HUES64 (cell line): ENCODE measurements around the gene OOSP1.
"Not testable (repeated sequence)": the region's sequence is repeated elsewhere in the genome, so short reads cannot be mapped to it uniquely, and the experiment has no call there.

ENCODE experiments used
- H3K27ac ChIP-seq: 2 replicates; pipeline ENCODE4 v1.7.0; 2013; ENCODE audit warnings: low read depth, low read length, inconsistent platforms
- H3K27me3 ChIP-seq: 2 replicates; pipeline ENCODE4 v1.6.1; 2013; ENCODE audit warnings: mild to moderate bottlenecking, low read length; ENCODE audit not compliant: insufficient read depth
- H3K36me3 ChIP-seq: 2 replicates; pipeline ENCODE4 v1.6.1; 2013; ENCODE audit warnings: mild to moderate bottlenecking, low read length; ENCODE audit not compliant: insufficient read depth
- H3K4me1 ChIP-seq: 2 replicates; pipeline ENCODE4 v1.6.1; 2013; ENCODE audit warnings: mild to moderate bottlenecking, low read length, moderate library complexity; ENCODE audit not compliant: insufficient read depth
- H3K4me3 ChIP-seq: 2 replicates; pipeline ENCODE4 v1.5.1; 2013; ENCODE audit warnings: mild to moderate bottlenecking, low read length, moderate library complexity
- H3K9ac ChIP-seq: 2 replicates; pipeline ENCODE4 v1.6.1; 2013; ENCODE audit warnings: mild to moderate bottlenecking, low read depth, low read length
- H3K9me3 ChIP-seq: 2 replicates; pipeline ENCODE4 v1.6.1; 2013; ENCODE audit warnings: low read depth, low read length; ENCODE audit not compliant: insufficient read depth
- WGBS: fragments of 150-250, 120-280 bp; methylation state at CpG from one replicate; pipeline ENCODE4 v1.1.7; 2013; ENCODE audit warnings: missing lambda C conversion rate; 5-methylcytosine and 5-hydroxymethylcytosine counted together

OOSP1 gene

DNA sequence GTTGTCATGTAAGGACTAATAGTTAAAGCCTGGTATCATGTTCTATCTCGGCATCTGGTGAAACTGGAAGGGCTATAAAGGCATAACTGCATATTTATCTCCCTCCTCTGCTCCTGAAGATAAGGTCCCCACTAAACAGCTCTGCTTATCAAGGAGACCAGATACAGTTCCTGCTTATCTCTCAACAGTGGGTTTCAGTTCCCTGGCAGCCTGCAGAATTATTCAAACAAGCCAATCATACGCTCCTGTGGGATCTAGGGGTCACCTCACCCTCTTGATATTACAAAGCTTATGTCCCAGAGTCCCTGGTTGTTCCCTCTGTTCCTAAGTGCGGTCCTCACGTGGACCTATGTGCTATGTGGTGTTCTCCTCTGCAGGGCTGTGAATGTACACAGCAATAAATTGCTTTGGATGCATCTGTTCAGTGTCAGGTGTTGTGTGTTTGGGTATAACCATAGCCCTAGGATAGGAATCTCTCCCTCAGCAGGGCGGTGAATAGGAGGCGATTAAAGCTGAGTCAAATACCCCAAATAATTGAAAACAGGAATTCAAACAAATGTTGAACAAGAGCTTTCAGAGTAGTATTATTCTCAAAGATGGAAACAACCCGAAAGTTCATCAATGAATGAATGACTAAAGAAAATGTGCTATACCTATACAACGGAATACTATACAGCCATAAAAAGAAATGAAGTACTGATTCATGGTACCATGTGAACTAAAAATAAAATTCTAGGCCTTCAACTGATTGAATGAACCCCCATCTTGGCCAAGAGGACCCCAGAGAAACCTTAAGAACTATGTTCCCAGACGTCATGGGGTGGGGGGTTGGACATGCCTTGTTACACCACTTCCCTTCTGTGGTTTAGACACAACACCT lies 22.5 kb downstream of the OOSP1 start:
- Histone ChIP-seq H3K27ac (no peak overlapping the region), H3K9me3 (no peaks in the 10 kb centered on the region), H3K4me3 (no peak overlapping the region), H3K4me1 (peaks cover 12% of the 10 kb centered on the region), H3K9ac (no peak overlapping the region), H3K27me3 (no peaks in the 10 kb centered on the region), H3K36me3 (no peaks in the 10 kb centered on the region)
- WGBS: 89% methylated on average over 6 of the region's 9 CpGs

DNA sequence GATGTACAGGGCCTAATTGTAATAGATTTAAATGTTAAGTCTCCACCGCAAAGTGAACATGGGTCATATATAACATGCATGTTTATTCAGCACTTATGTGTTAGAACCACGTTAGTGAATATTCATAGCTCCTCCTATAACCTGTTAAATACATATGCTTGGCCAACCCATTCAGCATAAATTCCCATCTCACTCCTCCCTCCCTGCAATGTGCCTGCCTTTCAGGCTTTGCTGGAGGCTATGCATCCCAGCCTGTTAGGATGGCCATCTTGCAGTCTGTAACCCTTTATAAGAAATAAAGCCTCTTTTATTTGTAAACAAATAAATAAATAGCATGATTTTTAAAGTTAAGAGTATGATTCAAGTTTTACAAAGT lies 23.9 kb downstream of the OOSP1 start:
- Histone ChIP-seq H3K9me3 (no peaks in the 10 kb centered on the region), H3K4me3 (no peak overlapping the region), H3K27me3 (no peaks in the 10 kb centered on the region), H3K27ac (no peak overlapping the region), H3K9ac (no peak overlapping the region), H3K4me1 (peaks cover 12% of the 10 kb centered on the region), H3K36me3 (no peaks in the 10 kb centered on the region)
- 89% methylated on average over 2 of the region's 2 CpGs for WGBS

DNA sequence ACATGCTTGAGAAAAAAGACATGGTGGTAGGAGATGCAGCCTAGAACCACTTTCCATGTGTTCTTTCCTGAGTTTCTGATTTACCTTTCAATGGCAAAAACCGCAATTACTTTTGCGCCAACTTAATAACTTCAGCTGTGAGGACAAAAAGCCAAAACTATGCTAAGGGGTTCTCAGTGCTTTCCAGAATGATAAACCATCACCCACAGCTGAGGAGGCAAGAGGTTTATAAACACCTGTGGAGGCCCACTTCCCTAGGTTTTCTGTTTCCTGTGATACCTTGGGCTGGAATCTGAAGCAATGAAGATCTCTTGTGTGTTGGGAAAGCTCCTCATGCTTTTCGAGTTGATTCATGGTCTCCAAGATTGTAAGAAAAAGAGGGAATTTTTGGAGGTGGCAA lies 25.5 kb downstream of the OOSP1 start, which contains the start of gene OOSP4A:
Gene OOSP4A, plus strand, starts transcription at position 301 of the 400 bp plus-strand sequence. Its CDS starts 0 bp downstream, at position 301.
- H3K27ac ChIP-seq: no peak within 1 kb of the TSS
- no peak within 1 kb of the TSS for H3K4me3 ChIP-seq
- no peaks in the 10 kb centered on the region for H3K27me3 ChIP-seq
- 94% methylated on average over 3 of the region's 3 CpGs for WGBS
- no peaks in the 10 kb centered on the region for H3K36me3 ChIP-seq
- peaks cover 12% of the 10 kb centered on the region for H3K4me1 ChIP-seq
- no peaks in the 10 kb centered on the region for H3K9me3 ChIP-seq
- no peak within 1 kb of the TSS for H3K9ac ChIP-seq

DNA sequence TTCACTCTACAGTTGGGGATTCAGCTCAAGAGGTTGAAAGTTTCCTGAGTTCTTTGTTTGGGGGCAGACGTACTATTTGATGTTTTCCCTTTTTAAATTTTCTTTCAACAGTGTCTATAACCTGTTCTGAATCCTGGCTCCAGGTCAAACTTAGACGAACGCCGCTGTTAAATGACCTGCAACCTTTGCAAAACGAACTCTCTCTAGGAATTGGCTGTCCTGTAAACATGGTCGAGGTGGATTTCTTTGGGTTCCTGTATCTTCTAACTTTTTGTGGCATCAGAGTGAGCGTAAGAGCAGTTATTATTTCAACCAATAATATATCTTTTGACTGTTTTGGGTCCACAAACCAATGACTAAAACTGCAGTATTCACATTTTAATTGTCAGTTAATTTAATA lies 27.2 kb downstream of the OOSP1 start:
- Histone ChIP-seq H3K27me3 (no peaks in the 10 kb centered on the region), H3K4me3 (no peak overlapping the region)
- 87% methylated on average over 7 of the region's 7 CpGs for whole genome bisulfite sequencing

DNA sequence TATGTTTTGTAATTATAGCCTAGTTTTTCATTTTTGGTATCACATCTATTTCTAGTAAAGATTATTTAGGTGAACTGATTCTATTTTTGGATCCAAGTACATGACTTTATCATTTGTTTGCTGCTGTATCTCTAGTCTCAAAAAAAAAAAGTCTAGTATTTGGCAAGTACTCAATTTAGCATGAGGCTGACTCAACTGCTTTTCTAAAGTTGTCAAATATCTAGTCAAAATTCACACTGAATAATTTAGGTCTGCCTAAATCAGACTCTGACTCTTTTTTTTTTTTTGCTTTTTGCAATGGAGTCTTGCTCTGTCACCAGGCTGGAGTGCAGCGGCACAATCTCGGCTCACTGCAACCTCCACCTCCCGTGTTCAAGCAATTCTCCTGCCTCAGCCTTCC lies 28.0 kb downstream of the OOSP1 start:
- H3K9ac ChIP-seq: no peak overlapping the region
- 97% methylated on average over 3 of the region's 3 CpGs for WGBS
- no peak overlapping the region for H3K27ac ChIP-seq
- no peaks in the 10 kb centered on the region for H3K9me3 ChIP-seq
- H3K4me1 ChIP-seq: peaks cover 12% of the 10 kb centered on the region
- H3K36me3 ChIP-seq: no peaks in the 10 kb centered on the region
- H3K4me3 ChIP-seq: no peak overlapping the region
- no peaks in the 10 kb centered on the region for H3K27me3 ChIP-seq

More for the DNA sequence above, 27.2 kb downstream of the OOSP1 start:
- H3K9ac ChIP-seq: no peak overlapping the region
- H3K4me1 ChIP-seq: peaks cover 12% of the 10 kb centered on the region
- H3K27ac ChIP-seq: no peak overlapping the region
- no peaks in the 10 kb centered on the region for H3K9me3 ChIP-seq
- H3K36me3 ChIP-seq: no peaks in the 10 kb centered on the region

DNA sequence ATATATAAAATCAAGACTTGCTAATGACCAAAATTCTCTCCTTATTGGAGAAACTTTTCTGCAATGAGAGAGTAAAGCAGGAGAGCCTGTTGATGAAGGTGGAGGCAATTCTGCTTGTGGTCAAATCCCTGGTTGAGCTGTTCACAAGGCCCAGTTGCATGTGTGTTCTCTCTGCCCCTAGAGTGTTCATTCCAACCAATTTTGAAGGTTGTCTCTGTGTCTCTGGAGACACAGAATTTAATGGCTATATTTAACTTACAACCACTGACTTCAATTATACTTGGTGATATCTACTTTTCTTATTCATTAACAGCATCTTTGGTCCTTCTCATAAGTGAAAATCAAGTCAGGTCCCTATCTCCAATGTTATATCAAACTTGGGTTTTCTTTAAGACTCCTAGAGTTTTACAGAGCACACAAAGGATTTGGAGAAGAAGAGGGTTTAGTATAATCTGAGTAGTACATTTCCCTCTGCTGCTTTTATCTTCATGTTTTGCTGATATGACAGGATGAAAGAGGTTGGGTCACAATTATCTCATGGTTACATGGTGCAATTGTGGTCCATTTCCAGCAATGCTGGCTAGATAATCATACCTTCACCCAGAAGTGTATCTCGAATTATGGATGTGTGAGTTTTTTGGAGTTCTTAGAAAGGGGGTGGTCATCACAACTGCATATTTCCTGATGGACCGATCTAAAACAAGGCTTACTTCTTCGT lies 29.6 kb downstream of the OOSP1 start:
- no peaks in the 10 kb centered on the region for H3K9me3 ChIP-seq
- H3K4me1 ChIP-seq: peaks cover 13% of the 10 kb centered on the region
- 96% methylated on average over 3 of the region's 3 CpGs for WGBS
- H3K9ac ChIP-seq: no peak overlapping the region
- no peaks in the 10 kb centered on the region for H3K36me3 ChIP-seq
- H3K4me3 ChIP-seq: no peak overlapping the region
- H3K27ac ChIP-seq: no peak overlapping the region
- H3K27me3 ChIP-seq: no peaks in the 10 kb centered on the region

DNA sequence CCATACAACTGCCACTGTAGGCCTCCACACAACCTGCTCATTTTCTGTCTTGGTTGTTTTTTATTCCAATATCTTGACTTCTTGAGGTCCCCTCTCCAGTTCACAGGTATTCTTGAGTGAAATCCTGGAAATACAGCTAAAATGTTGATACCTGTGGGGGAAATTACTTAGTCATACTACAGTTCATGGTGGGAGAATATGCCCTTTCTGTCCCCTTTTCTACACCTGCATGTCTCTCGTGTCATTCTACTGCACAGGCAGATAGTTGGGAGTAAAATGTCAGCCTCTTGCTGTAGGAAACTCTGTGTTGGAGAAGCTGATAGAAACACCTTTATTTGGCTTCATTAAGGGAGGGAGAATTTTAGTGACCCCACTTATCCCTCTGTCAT lies 30.2 kb downstream of the OOSP1 start:
- H3K4me3 ChIP-seq: no peak overlapping the region
- 89% methylated on average over 1 of the region's 1 CpG for WGBS
- no peak overlapping the region for H3K9ac ChIP-seq
- H3K27me3 ChIP-seq: no peaks in the 10 kb centered on the region
- no peak overlapping the region for H3K27ac ChIP-seq
- H3K9me3 ChIP-seq: no peaks in the 10 kb centered on the region
- H3K4me1 ChIP-seq: peaks cover 17% of the 10 kb centered on the region
- H3K36me3 ChIP-seq: no peaks in the 10 kb centered on the region

DNA sequence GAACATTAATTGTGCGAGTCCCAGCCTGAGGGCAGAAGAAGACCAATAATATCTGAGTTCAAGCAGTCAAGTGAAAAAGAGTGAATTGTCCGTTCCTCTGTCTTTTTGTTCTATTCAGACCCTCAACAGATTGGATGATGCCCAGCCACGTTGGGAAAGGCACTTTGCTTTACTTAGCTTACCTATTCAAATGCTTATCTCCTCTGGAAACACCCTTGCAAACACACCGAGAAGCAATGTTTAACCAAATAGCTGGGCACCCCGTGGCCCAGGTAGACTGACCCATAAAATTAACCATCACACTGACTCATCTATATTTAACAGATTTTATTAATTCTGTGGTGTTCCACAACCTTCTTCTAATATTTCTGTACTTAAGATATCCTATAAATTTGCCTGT lies 34.9 kb downstream of the OOSP1 start:
- H3K9ac ChIP-seq: no peak overlapping the region
- H3K4me3 ChIP-seq: no peak overlapping the region
- peaks cover 7% of the 10 kb centered on the region; the same call in 1 of the 2 replicates for H3K4me1 ChIP-seq
- H3K9me3 ChIP-seq: no peaks in the 10 kb centered on the region
- no peaks in the 10 kb centered on the region for H3K27me3 ChIP-seq
- H3K36me3 ChIP-seq: no peaks in the 10 kb centered on the region
- H3K27ac ChIP-seq: no peak overlapping the region
- 57% methylated on average over 5 of the region's 5 CpGs for WGBS

DNA sequence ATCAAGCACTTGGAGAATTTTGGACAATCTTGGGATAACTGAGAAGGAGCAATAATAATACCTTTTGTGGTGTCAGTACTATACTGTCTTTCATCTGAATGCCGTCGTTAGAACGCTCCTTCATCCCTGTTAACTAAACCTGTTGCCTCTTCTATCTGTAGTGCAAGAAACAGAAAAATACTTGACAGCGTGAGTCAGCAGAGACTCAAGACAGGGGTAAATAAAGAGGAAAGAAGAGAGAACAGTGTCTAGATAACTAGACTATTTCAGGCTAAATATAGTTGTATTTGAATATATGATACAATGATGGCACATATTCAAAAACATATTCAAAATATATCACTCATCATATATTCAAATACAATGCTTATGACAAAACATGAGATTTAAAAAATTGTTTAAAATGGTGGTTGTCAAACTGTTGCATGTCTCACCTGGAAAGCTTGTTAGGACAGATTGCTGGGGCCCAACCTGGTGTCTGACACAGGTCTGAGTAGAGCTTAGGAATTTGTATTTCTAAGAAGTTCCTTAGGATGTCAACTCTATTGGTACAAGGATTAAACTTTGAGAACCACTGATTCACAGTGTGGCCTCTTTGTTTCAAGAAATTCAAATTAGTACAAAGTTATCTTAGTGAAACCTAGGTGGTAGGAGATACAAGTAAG lies 43.0 kb downstream of the OOSP1 start:
- 95% methylated on average over 4 of the region's 4 CpGs for WGBS
- Histone ChIP-seq H3K4me3 (no peak overlapping the region), H3K9me3 (no peaks in the 10 kb centered on the region), H3K4me1 (no peaks in the 10 kb centered on the region), H3K27ac (no peak overlapping the region), H3K36me3 (no peaks in the 10 kb centered on the region), H3K9ac (no peak overlapping the region), H3K27me3 (no peaks in the 10 kb centered on the region)

DNA sequence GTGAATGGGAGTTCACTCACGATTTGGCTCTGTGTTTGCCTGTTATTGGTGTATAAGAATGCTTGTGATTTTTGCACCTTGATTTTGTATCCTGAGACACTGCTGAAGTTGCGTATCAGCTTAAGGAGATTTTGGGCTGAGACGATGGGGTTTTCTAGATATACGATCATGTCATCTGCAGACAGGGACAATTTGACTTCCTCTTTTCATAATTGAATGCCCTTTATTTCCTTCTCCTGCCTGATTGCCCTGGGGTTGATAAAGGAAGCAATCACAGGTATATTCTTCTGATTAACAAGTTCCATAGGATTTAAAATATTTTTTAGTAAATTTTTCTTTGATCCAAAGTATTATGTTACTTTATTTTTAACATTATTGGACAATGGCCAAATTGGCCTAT lies 43.8 kb downstream of the OOSP1 start:
- not testable (repeated sequence) for H3K4me1 ChIP-seq, H3K9me3 ChIP-seq, H3K27ac ChIP-seq, H3K4me3 ChIP-seq, H3K9ac ChIP-seq, H3K27me3 ChIP-seq, H3K36me3 ChIP-seq
- WGBS: 94% methylated on average over 4 of the region's 4 CpGs

DNA sequence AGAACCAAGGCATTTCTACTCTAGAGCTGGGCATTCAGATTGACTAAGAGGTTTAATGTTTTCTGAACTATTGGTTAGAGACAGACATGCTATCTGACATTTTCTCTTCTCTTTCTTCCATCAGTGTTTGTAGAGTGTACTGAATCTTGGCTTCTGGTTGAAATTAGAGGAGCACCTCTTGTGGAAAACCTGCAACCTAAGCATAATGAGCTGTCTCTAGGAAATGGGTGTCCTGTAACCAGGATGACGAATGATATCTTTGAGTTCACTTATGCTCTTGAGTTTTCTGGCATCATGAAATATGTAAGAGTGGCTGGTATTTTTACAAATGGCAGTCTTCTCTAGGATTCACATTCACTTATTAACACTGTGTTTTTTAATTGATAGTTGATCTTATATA lies 45.0 kb downstream of the OOSP1 start:
- Histone ChIP-seq H3K36me3 (no peaks in the 10 kb centered on the region), H3K27ac (no peak overlapping the region), H3K9ac (no peak overlapping the region), H3K4me1 (no peaks in the 10 kb centered on the region), H3K27me3 (no peaks in the 10 kb centered on the region), H3K9me3 (no peaks in the 10 kb centered on the region), H3K4me3 (no peak overlapping the region)
- WGBS: 96% methylated on average over 1 of the region's 1 CpG
